TTC549 (cell line): ENCODE results near the gene BAZ1B.
"Not testable (repeated sequence)": the region's sequence is repeated elsewhere in the genome, so short reads cannot be mapped to it uniquely, and the experiment has no call there.

Source experiments
- FAIRE-seq: peaks from 2 replicates; lab custom pipeline; 2012; peaks lifted over from hg19 to GRCh38; lab: Jason Lieb, UNC

BAZ1B gene

DNA sequence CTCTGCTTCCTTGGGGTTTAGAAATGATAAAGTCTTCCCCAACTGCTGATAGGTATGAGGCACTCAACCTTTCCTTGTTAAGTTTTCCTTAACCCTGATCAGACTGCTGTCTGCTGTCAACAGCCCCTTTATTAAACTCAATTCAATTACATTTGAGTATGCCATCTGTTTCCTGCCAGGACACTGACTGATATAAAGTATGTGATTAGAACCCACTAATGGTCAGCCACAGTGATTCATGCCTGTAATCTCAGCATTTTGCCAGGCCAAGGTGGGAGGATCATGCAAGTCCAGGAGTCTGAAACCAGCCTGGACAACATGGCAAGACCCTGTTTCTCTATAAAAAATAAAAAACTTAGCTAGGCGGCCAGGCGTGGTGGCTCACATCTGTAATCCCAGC is 18.1 kb downstream of the BAZ1B start:
- no peak for FAIRE-seq

DNA sequence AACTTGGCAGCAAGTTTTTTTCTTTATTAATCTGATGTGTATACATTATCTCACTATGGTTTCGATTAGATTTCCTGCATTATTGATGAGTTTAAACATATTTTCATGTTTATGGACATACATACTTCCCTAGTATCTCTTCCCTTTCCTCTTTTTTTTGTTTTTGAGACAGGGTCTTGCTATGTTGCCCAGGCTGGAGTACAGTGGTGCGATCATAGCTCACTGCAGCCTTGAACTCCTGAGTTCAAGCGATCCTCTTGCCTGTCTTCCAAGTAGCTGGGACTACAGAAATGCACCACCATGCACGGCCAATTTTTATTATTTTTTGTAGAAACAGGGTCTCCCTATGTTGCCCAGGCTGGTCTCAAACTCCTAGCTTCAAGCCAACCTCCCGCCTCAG is 18.9 kb downstream of the BAZ1B start:
- no peak for FAIRE-seq

DNA sequence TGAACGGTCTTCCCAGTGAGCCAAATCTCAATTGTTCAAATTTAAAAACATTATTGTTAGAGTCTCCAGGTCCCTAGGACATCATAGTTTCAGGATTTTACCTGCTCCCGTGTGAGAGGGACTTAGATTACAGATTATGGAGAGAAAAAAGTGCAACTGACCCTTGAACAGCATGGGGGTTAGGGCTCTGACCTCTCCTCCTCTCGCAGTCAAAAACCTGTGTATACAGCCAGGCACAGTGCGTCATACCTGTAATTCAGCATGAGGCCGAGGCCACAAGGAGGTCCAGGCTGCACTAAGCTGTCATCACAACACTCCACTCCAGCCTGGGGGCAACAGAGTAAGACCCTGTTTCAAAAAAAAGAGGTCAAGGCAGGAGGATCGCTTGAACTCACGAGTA is 25.5 kb downstream of the BAZ1B start:
- no peak for FAIRE-seq

DNA sequence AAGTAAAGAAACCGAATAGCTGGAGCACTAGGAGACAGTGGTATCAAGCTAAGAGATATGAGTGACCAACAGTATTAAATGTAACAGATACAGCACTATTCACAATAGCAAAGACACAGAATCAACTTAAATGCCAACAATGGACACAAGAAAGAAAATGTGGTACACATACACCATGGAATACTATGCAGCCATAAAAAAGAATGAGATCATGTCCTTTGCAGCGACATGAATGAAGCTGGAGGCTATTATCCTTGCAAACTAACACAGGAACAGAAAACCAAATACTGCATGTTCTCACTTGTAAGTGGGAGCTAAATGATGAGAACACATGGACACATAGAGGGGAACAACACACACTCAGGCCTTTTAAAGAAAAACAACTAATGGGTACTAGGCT is 26.6 kb downstream of the BAZ1B start:
- FAIRE-seq, result not testable (repeated sequence)

DNA sequence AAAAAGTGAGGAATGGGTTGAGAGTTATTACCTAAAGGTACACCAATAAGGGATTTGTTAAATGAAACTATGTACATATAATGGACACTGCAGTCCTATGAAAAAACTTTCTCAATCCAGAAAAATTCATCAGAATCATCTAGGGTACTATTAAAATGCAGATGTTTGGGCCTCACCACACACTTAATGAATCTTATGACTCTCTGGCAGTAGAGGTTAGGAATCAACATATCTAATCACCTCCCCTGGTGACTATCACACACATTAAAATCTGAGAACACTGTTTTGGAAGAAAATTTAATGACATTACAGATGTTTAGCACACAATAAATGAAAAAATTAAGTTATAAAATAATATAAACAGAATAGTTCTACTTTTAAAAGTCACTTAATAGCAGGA is 32.1 kb downstream of the BAZ1B start:
- no peak for FAIRE-seq

DNA sequence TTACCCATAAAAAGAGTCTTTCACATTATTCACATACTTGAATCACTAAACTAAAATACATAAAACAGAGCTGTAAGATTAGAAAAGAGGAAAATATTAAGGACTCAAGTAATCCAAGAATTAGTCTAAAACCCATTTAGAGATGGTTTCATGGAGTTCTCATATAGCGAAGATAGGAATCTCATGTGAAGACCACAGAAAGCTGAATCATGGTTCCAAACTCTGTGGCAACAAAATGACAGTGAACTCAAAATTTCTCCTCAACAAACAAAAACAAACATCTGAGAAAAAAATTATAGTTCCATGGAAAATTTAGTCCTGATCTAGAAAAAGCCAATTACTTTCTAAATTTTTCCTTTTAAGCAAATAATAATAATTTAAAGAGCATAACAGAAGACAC is 34.6 kb downstream of the BAZ1B start:
- no peak for FAIRE-seq

DNA sequence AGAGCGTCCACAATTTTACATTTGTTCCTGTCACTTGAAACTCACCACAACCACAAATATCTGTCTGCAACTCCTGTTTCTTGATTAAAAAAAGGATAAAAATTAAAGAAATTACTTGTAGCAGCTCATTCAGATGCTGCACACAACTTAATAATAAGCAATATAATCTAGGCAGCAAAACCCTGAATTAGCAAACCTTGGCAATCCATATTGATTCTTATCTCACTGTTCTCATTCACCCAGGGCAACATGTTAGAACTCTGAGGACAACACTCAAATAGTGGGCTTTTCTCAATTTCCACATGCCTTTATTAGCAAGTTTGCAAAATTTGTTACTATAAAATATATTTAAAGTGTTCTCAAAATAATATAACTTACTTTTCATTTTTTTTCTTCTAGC is 38.9 kb downstream of the BAZ1B start:
- FAIRE-seq, result no peak

DNA sequence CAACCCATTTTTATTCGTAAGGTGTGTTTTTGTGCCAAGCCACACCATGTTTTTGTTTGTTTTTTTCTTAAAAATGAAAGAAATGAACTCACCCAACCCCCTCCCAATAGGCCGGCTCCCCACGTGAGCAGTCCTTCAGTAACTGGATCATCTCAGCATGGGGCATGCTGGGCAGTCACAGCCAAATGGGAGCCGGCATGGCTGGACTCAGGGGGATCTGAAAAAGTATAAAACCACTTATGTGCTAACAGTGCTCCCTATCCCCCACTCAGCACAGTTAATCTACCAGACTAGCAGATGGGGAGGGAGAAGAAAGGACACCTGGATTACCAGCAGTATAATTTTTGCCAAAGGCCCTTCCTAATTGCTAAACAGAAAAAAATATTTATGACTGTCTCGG is 39.3 kb downstream of the BAZ1B start:
- FAIRE-seq, result no peak

DNA sequence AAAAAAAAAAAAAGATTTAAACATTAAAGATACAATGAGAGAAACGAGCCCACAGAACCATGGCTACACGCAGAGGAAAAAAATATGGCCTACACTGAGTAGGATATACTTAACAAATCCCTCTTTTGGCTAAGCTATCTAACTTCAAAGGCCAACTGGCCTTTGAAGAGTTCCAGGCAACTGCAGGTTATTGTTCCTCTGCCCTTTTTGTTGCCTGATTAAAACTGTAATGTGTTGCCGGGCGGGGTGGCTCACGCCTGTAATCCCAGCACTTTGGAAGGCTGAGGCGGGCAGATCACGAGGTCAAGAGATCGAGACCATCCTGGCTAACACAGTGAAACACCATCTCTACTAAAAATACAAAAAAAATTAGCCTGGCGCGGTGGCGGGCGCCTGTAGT is 40.6 kb downstream of the BAZ1B start:
- not testable (repeated sequence) for FAIRE-seq

DNA sequence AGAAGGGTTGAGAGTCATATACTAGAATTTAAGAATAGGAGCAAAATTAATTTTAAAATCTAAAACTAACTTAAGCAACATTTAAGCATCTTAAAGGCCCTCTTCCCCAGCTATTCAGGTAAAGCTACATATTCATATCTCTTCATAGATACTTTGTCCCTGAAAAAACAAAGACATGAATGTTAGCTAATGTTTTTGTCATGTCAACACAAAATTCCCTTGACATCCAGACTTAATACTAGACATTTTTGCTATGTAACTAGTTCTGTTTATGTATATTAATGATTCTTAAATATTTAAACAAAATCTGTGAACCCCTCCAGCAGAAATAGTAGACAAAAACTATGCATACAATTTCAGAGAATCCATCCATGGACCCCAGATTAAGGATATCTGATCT is 43.5 kb downstream of the BAZ1B start:
- FAIRE-seq, result no peak

DNA sequence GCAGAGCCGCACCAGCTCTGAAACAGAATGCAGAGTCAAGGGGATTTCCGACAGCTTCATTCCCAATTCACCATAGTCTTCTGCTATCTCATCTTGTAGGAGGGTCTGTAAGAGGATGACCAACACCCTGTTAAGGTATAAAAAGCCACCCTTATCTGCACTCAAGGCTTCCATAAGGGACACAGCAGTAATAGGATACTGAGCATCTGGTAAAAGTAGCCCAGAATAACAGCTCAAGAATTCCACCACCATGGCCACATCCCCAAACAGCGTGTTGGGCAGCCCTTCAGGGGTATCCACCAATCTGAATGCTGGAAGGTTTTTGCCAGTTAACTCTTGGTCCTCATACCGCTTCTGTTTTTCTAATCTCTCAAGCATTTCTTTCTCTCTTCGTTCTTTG is 44.7 kb downstream of the BAZ1B start:
- no peak for FAIRE-seq

DNA sequence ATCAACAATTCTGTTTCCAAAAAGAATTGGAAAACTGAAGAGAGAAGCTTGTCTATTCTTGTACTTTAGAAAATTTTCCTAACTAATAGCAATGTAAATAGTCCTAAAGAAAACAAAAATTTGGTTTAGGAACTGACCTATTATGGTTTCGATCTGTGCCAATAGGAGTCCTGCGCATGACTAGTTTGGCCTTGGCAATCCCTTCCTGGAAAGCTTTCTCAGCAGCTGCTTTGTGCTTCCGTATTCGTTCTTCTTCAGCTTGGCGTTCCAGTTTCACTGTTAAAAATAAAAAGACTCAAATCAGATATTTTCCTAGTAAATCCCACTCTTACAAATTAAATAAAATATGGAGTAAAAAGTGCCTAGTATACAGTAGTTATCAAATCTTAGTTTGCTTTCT is 51.9 kb downstream of the BAZ1B start:
- FAIRE-seq, result no peak

DNA sequence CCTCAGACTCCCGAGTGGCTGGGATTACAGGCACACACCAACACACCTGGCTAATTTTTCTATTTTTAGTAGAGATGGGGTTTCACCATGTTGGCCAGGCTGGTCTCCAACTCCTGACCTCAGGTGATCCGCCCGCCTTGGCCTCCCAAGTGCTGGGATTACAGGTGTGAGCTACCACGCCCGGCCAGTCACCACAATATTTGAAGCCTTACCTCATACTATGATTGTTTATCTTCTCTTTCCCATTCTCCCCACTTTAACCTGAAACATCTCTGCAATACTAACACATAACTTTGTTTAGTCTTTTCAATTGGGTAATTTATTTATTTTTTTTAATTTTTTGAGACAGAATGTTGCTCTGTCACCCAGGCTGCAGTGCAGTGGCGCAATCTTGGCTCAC is 55.0 kb downstream of the BAZ1B start:
- FAIRE-seq, result not testable (repeated sequence)

DNA sequence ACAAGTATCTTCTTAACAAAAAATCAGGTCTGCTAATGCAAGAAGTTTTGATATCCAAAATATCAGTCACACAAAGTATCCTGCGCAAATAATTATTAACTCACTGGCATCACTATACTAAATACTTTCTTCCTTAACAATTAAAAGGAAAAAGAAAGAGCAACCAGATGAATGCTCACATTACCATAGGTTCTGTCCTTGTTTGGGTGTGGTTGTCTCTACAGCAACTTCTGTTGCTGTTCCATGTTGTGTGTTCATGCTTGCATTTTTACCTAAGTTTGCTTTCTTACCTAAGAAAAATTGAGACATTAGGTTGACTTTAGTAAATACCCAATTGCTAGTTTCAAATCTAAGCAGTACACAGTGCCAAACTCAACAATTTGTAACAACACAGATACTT is 56.0 kb downstream of the BAZ1B start:
- no peak for FAIRE-seq

DNA sequence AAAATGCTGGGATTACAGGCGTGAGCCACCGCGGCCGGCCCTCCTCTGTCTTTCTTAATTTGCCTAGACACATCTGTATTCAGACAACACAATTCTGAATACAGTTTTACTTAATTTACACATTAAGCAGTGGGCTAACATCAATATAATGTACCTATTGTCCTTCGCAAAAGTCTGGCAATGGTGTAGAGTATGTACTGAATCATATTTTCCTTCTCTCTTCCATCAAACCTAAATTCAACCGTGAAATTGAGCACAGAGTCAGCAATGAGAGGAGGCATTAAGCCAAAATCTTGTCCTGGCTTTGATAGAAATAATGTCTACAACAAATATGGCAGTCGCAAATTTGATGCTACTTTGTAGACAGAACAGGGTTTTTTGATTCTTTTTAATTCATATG is 58.1 kb downstream of the BAZ1B start:
- FAIRE-seq, result no peak

DNA sequence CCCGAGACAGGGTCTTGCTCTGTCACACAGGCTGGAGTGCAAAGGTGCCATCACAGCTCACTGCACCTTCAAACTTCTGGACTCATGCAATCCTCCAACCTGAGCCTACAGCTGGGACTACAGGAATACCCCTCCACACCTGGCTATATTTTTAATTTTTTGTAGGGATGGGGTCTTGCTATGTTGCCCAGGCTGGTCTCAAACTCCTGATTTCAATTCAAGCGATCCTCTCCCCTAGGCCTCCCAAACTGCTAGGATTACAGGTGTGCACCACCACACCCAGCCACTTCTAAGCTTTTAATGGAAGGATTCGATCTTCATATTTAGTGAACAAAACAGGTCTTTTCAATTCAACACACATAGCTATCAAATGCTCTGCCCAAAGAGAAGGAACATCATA is 58.8 kb downstream of the BAZ1B start:
- FAIRE-seq, result no peak

DNA sequence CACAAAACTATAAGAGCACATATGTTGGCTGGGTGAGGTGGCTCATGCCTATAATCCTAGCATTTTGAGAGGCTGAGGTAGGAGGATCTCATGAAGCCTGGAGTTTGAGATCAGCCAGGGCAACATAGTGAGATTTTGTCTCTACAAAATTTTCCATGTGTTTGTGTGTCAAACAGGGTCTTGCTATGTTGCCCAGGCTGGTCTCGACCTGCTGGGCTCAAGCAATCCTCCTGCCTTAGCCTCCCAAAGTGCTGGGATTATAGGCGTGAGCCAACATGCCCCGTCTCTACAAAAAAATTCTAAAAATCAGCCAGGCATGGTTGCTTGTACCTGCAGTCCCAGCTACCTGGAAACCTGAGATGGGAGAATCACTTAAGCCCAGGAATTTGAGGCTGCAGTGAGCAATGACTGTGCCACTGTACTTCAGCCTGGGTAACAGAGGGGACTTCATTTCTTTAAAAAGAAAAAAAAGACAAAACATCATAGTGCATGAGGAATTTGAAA is 60.3 kb downstream of the BAZ1B start:
- FAIRE-seq, result no peak

DNA sequence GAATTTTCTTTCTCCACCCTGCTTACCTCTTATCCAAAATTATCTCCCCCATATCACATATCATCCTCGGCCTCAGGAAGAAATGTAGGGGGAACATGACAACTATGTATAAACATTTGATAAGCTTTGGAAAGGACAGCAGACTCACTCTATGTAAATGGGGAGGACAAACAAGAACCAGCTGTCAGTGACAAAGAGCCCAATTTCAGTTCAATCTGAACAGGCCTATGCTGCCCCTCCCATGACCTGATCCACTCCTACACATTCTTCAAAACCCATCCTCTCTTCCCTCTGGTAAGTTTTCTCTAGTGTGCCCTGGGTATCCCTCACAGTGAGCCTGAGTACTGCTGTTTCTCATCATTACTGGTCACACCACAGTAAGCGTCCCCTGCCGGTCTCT is 67.7 kb downstream of the BAZ1B start:
- no peak for FAIRE-seq

DNA sequence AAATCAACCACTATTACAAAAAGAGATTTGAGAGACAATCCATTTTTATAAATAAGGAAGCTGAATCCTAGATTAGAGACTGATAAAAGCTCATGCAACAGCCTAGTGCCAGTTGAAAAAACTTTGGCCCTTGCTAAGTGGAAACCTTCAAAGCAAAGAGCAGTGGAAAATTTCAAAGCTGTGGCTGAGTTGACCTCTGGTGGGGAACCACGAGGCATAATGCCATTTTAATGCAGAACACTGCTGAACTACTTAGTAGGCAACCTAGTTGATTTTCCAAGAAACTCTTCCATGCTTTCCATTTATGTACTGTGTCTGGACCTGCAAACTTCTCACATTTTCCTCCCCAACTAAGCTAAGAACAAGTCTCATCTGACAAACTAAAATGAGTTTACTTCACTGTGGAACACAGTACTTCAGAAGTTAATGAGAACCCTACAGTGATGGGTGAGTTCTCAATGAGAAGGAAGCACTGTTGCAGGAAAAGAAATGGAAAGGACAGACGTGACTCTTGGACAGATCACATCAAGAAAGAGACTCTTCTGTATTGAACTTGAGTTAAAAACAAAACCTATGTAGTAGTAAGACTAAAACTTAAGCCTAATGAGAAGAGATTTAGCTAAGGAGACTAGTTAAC is 69.0 kb downstream of the BAZ1B start:
- FAIRE-seq, result no peak

DNA sequence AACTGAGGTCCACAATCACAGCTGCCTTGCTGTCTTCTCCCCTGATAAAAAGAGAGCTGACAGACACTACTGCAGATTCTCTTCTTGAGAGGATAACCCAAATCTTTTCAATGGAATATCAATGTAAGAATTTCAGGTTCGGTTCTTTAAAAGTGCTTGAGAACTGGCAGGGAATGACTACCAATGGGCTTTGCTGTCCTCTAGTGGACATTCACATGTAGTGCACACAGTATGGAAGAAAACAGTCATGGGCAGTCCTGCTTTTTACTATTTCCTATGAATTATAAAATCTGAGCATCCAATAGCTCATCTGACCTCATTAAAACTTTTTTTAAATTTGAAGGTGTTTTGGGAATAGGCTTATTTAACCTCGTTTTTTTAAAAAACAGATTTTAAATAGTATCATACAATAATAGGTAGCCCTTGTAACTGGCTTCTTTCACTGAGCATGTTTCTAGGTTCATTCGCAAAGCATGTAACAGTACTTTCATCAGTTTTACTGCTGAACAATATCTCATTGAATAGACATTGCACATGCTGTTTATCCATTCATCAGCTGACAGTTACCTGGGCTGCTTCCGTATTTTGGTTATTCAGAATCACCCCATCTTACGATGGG is 70.2 kb downstream of the BAZ1B start:
- FAIRE-seq, result peak; percentile 34

DNA sequence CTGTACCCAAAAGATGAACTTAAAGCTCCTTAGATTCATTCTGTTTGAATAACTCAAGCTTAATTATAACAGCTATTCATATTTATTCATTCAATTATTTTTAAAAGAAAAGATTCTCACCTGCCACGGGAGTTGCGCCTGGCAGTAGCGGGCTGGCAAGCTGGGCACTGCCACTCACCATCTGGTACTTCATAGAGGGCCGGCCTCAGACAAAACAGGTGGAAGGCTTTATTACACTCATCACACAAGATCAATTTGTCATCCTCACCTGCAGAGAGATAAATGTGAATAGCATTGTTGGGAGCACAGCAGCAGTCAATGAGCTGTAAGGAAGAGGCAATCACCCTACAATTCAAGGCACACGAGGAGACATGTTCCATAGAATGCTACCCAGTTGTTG is 72.7 kb downstream of the BAZ1B start:
- FAIRE-seq, result no peak

DNA sequence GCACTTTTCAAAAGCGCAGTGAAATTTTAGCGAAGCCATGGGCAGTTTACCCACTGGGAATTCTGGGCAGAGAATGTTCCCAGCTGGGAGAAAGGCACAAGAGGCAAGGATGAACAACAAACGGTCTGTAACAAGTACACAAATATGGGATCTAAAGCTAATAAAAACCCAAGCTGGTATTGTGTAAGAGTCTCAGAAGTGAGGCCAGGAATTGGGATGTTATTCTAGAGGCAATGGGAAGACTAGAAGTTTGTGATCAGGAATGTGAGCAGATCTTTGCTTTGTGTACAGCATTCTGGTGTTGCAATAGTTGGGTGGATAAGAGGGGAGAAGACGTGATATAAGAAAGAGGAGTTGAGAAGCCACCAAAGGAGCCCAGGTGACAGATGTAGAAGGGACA is 73.5 kb downstream of the BAZ1B start:
- no peak for FAIRE-seq

DNA sequence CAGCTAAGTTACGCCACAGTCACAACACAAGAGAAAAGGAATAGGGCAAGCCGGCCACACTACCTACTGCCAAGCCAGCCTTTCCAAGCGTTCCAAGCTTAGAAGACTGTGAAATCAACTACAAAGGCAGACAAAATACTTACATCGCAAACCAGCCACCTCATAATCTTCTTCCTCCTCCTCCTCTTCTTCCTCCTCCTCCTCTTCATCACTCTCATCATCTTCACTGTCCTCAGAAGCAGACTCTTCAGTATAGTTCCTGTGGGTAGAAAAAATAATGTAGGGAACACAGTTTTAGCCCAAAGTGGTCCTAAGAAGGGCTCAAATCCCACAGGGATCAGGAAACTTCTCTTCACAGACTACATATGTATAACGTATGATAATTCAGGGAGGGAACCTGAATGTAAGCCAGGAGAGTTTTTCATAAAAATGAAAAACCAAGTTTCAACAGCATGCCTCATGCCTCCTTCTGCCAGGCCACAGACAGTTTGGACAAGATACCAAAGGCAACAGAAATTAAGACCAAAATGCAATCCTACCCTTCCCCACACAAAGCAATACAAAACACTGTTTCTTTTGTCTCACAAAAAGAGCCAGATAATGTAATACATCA is 74.9 kb downstream of the BAZ1B start:
- FAIRE-seq, result no peak

DNA sequence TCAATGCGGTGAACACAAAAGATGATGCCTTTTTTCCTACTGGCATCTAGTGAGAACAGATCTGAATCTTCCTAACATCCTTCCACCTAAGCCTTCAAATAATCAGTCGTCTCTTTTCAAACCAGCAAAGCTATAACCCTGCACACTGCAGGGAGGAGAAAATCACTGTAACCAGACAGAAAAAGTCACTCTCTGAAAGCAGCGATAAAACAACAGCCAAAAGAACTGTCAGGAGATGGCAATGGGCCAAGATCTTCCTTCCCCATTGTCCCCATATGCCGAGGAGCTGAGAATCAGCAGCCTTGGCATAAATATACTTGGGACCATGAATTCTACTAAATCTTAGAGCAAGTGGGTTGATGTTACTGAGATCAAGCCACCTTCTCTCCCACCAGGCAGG is 75.4 kb downstream of the BAZ1B start:
- FAIRE-seq, result no peak
